Measurements from ENCODE around the gene MAGED2. TPM values are rescaled to one million over a fixed set of nuclear protein-coding genes. Genes with fewer than 3 reads are reported as not detected.

MAGED2 gene
- total and polyA plus RNA-seq, 9 of the 15 experiments (the other 6 are each of a cell fraction or from before 2014, with no cell fraction given) = 19.7 to 49.1 (median 23.1) TPM

DNA sequence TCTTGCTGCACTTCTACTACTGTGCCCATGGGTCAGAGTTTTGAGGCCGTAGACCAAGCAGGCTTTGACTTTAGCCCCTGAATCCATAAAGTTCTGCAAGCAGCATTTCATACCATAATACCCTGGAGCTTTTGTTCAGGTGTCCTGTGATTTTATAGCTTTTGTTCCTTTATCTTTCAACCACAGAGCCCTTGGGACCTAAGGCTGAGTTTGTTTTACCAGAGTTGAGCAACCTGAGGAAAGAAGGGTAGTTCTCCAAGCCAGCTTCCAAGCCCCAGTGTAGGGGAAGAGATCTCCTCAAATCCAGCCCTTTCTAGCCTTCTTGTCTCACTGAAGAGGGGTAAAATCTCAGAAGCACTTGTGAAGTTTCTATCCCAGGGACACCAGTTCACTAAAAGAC is 35.1 kb downstream of the MAGED2 start:
- Histone ChIP-seq H3K9ac (ENCODE audit: insufficient read depth in 1 of 2, low read depth in 2 of 2, low read length in 2 of 2) (no peak overlapping the region), H3K36me3 (ENCODE audit: control insufficient read depth, insufficient read depth, low read length) (no peaks in the 10 kb centered on the region), H3K79me2 (ENCODE audit: control insufficient read depth, insufficient read depth, low read length) (no peaks in the 10 kb centered on the region), H3K9me1 (ENCODE audit: control insufficient read depth, insufficient read depth, low read length) (no peaks in the 10 kb centered on the region), H2AFZ (ENCODE audit: low read depth, low read length) (no peak overlapping the region), H3K4me2 (ENCODE audit: insufficient read depth, low read length) (no peak overlapping the region), H3K9me3 (replicated peaks; ENCODE audit: control insufficient read depth, insufficient read depth, low read depth, low read length) (no peaks in the 10 kb centered on the region), H3K27ac (ENCODE audit: extremely low read depth, low read depth, low read length) (no peak overlapping the region), H3K4me1 (replicated peaks in 1 of 2; ENCODE audit: control insufficient read depth in 2 of 2, insufficient read depth in 2 of 2, low read length in 2 of 2) (no peaks in the 10 kb centered on the region), H4K20me1 (replicated peaks; ENCODE audit: control insufficient read depth, insufficient read depth, low read length) (no peaks in the 10 kb centered on the region), H3K4me3 (no peak overlapping the region), H3K27me3 (ENCODE audit: control insufficient read depth in 2 of 2, insufficient read depth in 2 of 2, low read length in 2 of 2) (no peaks in the 10 kb centered on the region)
- in situ Hi-C loops (cut with MboI) = no loop called here
- ChIA-PET POLR2A (no interaction called here), CTCF (ENCODE audit: low intra/inter-chr PET ratio) (no interaction called here)
- intact Hi-C loops (cut with micrococcal nuclease) = no loop called here
- FAIRE-seq (no peak), ATAC-seq (no peak), DNase-seq (ENCODE audit: extremely low read depth in 1 of 4, low spot score in 3 of 4) (no peak)
- BruUV-seq (replicated peaks) = no TSS peak
- TF ChIP-seq, protein P1, sequence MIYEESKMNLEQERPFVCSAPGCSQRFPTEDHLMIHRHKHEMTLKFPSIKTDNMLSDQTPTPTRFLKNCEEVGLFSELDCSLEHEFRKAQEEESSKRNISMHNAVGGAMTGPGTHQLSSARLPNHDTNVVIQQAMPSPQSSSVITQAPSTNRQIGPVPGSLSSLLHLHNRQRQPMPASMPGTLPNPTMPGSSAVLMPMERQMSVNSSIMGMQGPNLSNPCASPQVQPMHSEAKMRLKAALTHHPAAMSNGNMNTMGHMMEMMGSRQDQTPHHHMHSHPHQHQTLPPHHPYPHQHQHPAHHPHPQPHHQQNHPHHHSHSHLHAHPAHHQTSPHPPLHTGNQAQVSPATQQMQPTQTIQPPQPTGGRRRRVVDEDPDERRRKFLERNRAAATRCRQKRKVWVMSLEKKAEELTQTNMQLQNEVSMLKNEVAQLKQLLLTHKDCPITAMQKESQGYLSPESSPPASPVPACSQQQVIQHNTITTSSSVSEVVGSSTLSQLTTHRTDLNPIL (CRISPR knock-in tag; IDR thresholded peaks at IDR 0.05) = no peak
- TF ChIP-seq, protein P2, sequence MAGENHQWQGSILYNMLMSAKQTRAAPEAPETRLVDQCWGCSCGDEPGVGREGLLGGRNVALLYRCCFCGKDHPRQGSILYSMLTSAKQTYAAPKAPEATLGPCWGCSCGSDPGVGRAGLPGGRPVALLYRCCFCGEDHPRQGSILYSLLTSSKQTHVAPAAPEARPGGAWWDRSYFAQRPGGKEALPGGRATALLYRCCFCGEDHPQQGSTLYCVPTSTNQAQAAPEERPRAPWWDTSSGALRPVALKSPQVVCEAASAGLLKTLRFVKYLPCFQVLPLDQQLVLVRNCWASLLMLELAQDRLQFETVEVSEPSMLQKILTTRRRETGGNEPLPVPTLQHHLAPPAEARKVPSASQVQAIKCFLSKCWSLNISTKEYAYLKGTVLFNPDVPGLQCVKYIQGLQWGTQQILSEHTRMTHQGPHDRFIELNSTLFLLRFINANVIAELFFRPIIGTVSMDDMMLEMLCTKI (IDR thresholded peaks at IDR 0.05; ENCODE audit: partially characterized antibody) = no peak
- TF ChIP-seq CSDE1 (IDR thresholded peaks at IDR 0.05) (no peak), DDX20 (tag; IDR thresholded peaks at IDR 0.05; ENCODE audit: low read depth) (no peak), KAT8 (IDR thresholded peaks at IDR 0.05; ENCODE audit: low read depth) (no peak), BCOR (IDR thresholded peaks at IDR 0.05) (no peak), POLR3A (IDR thresholded peaks at IDR 0.05; ENCODE audit: borderline replicate concordance, extremely low read depth, insufficient read depth, insufficient read length) (no peak), SAP30 (IDR thresholded peaks at IDR 0.05; ENCODE audit: borderline replicate concordance, insufficient read depth, low read depth, low read length, poor library complexity, severe bottlenecking) (no peak), CAMTA2 (CRISPR knock-in tag; conservative IDR thresholded peaks at IDR 0.05) (no peak), BRCA1 (IDR thresholded peaks at IDR 0.05) (no peak), BRCA1 (CRISPR knock-in tag; IDR thresholded peaks at IDR 0.05) (no peak), PTBP1 (IDR thresholded peaks at IDR 0.05; ENCODE audit: low read depth, low read length) (no peak), CHD4 (IDR thresholded peaks at IDR 0.05; ENCODE audit: insufficient read depth, insufficient replicate concordance, low read depth, low read length, poor library complexity, severe bottlenecking) (no peak)
- 0% methylated on average over 1 of the region's 1 CpG for WGBS (ENCODE audit: insufficient coverage, low coverage, missing lambda C conversion rate)

All from K562 (cell line).